ENCODE measurements around the gene KCNQ2.
A peak's percentile ranks its signal among the peaks of the same experiment; 100 is the strongest.

The KCNQ2 gene

GRCh38 chr20:63411898-63412631 lies 60.4 kb downstream of the KCNQ2 start:
- H3K27ac ChIP-seq (ENCODE audit: low read depth, low read length) = no peak overlapping the region
- no peak overlapping the region for H3K4me3 ChIP-seq (ENCODE audit: low read length)
- H3K4me1 ChIP-seq (ENCODE audit: control insufficient read depth, low read depth, low read length) = peaks cover 2% of the 10 kb centered on the region
- no peak overlapping the region for H3K18ac ChIP-seq (ENCODE audit: low read length)
- H2BK5ac ChIP-seq (ENCODE audit: low read length) = no peak overlapping the region
- no peak overlapping the region for H4K5ac ChIP-seq (ENCODE audit: low read length)
- no peak overlapping the region for H2BK15ac ChIP-seq (replicated peaks; ENCODE audit: low read depth)
- no peak for DNase-seq
- no peak overlapping the region for H4K8ac ChIP-seq (ENCODE audit: low read depth, low read length)
- no peaks in the 10 kb centered on the region for H3K36me3 ChIP-seq (ENCODE audit: control insufficient read depth, insufficient read depth, low read length)
- H2BK120ac ChIP-seq (ENCODE audit: low read depth, low read length) = no peak overlapping the region
- no peaks in the 10 kb centered on the region for H3K27me3 ChIP-seq (ENCODE audit: insufficient read depth, low read length, poor library complexity)
- H2AK5ac ChIP-seq (ENCODE audit: low read length) = no peak overlapping the region
- no CpG with 5 or more reads among the region's 39 CpGs for WGBS (ENCODE audit: extremely low coverage, insufficient coverage, low lambda C conversion rate)
- H3K9ac ChIP-seq (ENCODE audit: low read length) = no peak overlapping the region
- no peak overlapping the region for H3K4me2 ChIP-seq (ENCODE audit: low read length)
- H3K56ac ChIP-seq (ENCODE audit: low read length) = no peak overlapping the region
- no peaks in the 10 kb centered on the region for H3K79me1 ChIP-seq (ENCODE audit: low read length)
- H3K79me2 ChIP-seq (ENCODE audit: control insufficient read depth, insufficient read depth, low read length) = no peaks in the 10 kb centered on the region
- no peak overlapping the region for H3K4ac ChIP-seq (ENCODE audit: low read depth, low read length)
- H3K23ac ChIP-seq (ENCODE audit: low read length) = no peak overlapping the region

GRCh38 chr20:63411151-63411897 lies 61.1 kb downstream of the KCNQ2 start:
- no peak overlapping the region for H2AK5ac ChIP-seq (ENCODE audit: low read length)
- peaks cover 2% of the 10 kb centered on the region for H3K4me1 ChIP-seq (ENCODE audit: control insufficient read depth, low read depth, low read length)
- no peak overlapping the region for H3K4me3 ChIP-seq (ENCODE audit: low read length)
- H3K23ac ChIP-seq (ENCODE audit: low read length) = no peak overlapping the region
- H3K4me2 ChIP-seq (ENCODE audit: low read length) = no peak overlapping the region
- H3K4ac ChIP-seq (ENCODE audit: low read depth, low read length) = no peak overlapping the region
- H3K9ac ChIP-seq (ENCODE audit: low read length) = no peak overlapping the region
- no peak overlapping the region for H4K5ac ChIP-seq (ENCODE audit: low read length)
- no peak overlapping the region for H3K56ac ChIP-seq (ENCODE audit: low read length)
- H3K36me3 ChIP-seq (ENCODE audit: control insufficient read depth, insufficient read depth, low read length) = no peaks in the 10 kb centered on the region
- DNase-seq = no peak
- no peak overlapping the region for H3K27ac ChIP-seq (ENCODE audit: low read depth, low read length)
- no peak overlapping the region for H2BK15ac ChIP-seq (replicated peaks; ENCODE audit: low read depth)
- H3K18ac ChIP-seq (ENCODE audit: low read length) = no peak overlapping the region
- no peaks in the 10 kb centered on the region for H3K79me1 ChIP-seq (ENCODE audit: low read length)
- no peaks in the 10 kb centered on the region for H3K27me3 ChIP-seq (ENCODE audit: insufficient read depth, low read length, poor library complexity)
- no peak overlapping the region for H4K8ac ChIP-seq (ENCODE audit: low read depth, low read length)
- no CpG with 5 or more reads among the region's 27 CpGs for WGBS (ENCODE audit: extremely low coverage, insufficient coverage, low lambda C conversion rate)
- no peak overlapping the region for H2BK120ac ChIP-seq (ENCODE audit: low read depth, low read length)
- no peaks in the 10 kb centered on the region for H3K79me2 ChIP-seq (ENCODE audit: control insufficient read depth, insufficient read depth, low read length)
- no peak overlapping the region for H2BK5ac ChIP-seq (ENCODE audit: low read length)

GRCh38 chr20:63409834-63410435 lies 62.5 kb downstream of the KCNQ2 start:
- no peak overlapping the region for H2BK120ac ChIP-seq (ENCODE audit: low read depth, low read length)
- H3K36me3 ChIP-seq (ENCODE audit: control insufficient read depth, insufficient read depth, low read length) = no peaks in the 10 kb centered on the region
- H3K4me2 ChIP-seq (ENCODE audit: low read length) = peak overlapping the region; percentile 7
- no peak overlapping the region for H3K23ac ChIP-seq (ENCODE audit: low read length)
- H3K9ac ChIP-seq (ENCODE audit: low read length) = peak overlapping the region; percentile 32
- no peak overlapping the region for H3K27ac ChIP-seq (ENCODE audit: low read depth, low read length)
- H3K56ac ChIP-seq (ENCODE audit: low read length) = peak overlapping the region; percentile 65
- no peak overlapping the region for H4K5ac ChIP-seq (ENCODE audit: low read length)
- H3K4me1 ChIP-seq (ENCODE audit: control insufficient read depth, low read depth, low read length) = peaks cover 2% of the 10 kb centered on the region
- no peaks in the 10 kb centered on the region for H3K79me1 ChIP-seq (ENCODE audit: low read length)
- no peak overlapping the region for H4K8ac ChIP-seq (ENCODE audit: low read depth, low read length)
- DNase-seq = peak; percentile 71
- no peak overlapping the region for H2BK5ac ChIP-seq (ENCODE audit: low read length)
- no peak overlapping the region for H2BK15ac ChIP-seq (replicated peaks; ENCODE audit: low read depth)
- no peak overlapping the region for H3K4me3 ChIP-seq (ENCODE audit: low read length)
- peak overlapping the region; percentile 41 for H3K4ac ChIP-seq (ENCODE audit: low read depth, low read length)
- H3K27me3 ChIP-seq (ENCODE audit: insufficient read depth, low read length, poor library complexity) = no peaks in the 10 kb centered on the region
- no peak overlapping the region for H3K18ac ChIP-seq (ENCODE audit: low read length)
- H2AK5ac ChIP-seq (ENCODE audit: low read length) = no peak overlapping the region
- H3K79me2 ChIP-seq (ENCODE audit: control insufficient read depth, insufficient read depth, low read length) = no peaks in the 10 kb centered on the region
- no CpG with 5 or more reads among the region's 23 CpGs for WGBS (ENCODE audit: extremely low coverage, insufficient coverage, low lambda C conversion rate)

- no peak overlapping the region for H3K4me3 ChIP-seq (ENCODE audit: low read length)
- peak overlapping the region; percentile 69 for H3K56ac ChIP-seq (ENCODE audit: low read length)
- peak overlapping the region; percentile 47 for H4K5ac ChIP-seq (ENCODE audit: low read length)
- no peak overlapping the region for H2BK120ac ChIP-seq (ENCODE audit: low read depth, low read length)
- no peak overlapping the region for H3K4me2 ChIP-seq (ENCODE audit: low read length)
- no peaks in the 10 kb centered on the region for H3K36me3 ChIP-seq (ENCODE audit: control insufficient read depth, insufficient read depth, low read length)
- peaks cover 2% of the 10 kb centered on the region for H3K4me1 ChIP-seq (ENCODE audit: control insufficient read depth, low read depth, low read length)
- no CpG with 5 or more reads among the region's 21 CpGs for WGBS (ENCODE audit: extremely low coverage, insufficient coverage, low lambda C conversion rate)
- no peak overlapping the region for H3K23ac ChIP-seq (ENCODE audit: low read length)
- no peak overlapping the region for H2BK15ac ChIP-seq (replicated peaks; ENCODE audit: low read depth)
- no peaks in the 10 kb centered on the region for H3K79me2 ChIP-seq (ENCODE audit: control insufficient read depth, insufficient read depth, low read length)
- no peaks in the 10 kb centered on the region for H3K79me1 ChIP-seq (ENCODE audit: low read length)
- peak overlapping the region; percentile 9 for H2BK5ac ChIP-seq (ENCODE audit: low read length)
- no peak overlapping the region for H3K4ac ChIP-seq (ENCODE audit: low read depth, low read length)
- no peak overlapping the region for H4K8ac ChIP-seq (ENCODE audit: low read depth, low read length)
- H3K9ac ChIP-seq (ENCODE audit: low read length) = peak overlapping the region; percentile 43
- H2AK5ac ChIP-seq (ENCODE audit: low read length) = peak overlapping the region; percentile 24
- no peak overlapping the region for H3K18ac ChIP-seq (ENCODE audit: low read length)
- no peaks in the 10 kb centered on the region for H3K27me3 ChIP-seq (ENCODE audit: insufficient read depth, low read length, poor library complexity)
- DNase-seq = peak; percentile 80
- H3K27ac ChIP-seq (ENCODE audit: low read depth, low read length) = no peak overlapping the region
Measured at GRCh38 chr20:63409066-63409833, 63.2 kb downstream of the KCNQ2 start.

GRCh38 chr20:63408684-63409046 lies 63.8 kb downstream of the KCNQ2 start:
- no peaks in the 10 kb centered on the region for H3K79me1 ChIP-seq (ENCODE audit: low read length)
- H3K18ac ChIP-seq (ENCODE audit: low read length) = no peak overlapping the region
- no peak overlapping the region for H3K23ac ChIP-seq (ENCODE audit: low read length)
- DNase-seq = no peak
- no peak overlapping the region for H3K27ac ChIP-seq (ENCODE audit: low read depth, low read length)
- H3K27me3 ChIP-seq (ENCODE audit: insufficient read depth, low read length, poor library complexity) = no peaks in the 10 kb centered on the region
- no peak overlapping the region for H4K5ac ChIP-seq (ENCODE audit: low read length)
- H2BK120ac ChIP-seq (ENCODE audit: low read depth, low read length) = no peak overlapping the region
- no peak overlapping the region for H3K4ac ChIP-seq (ENCODE audit: low read depth, low read length)
- no peak overlapping the region for H3K9ac ChIP-seq (ENCODE audit: low read length)
- no peak overlapping the region for H3K56ac ChIP-seq (ENCODE audit: low read length)
- no CpG with 5 or more reads among the region's 21 CpGs for WGBS (ENCODE audit: extremely low coverage, insufficient coverage, low lambda C conversion rate)
- no peak overlapping the region for H2BK5ac ChIP-seq (ENCODE audit: low read length)
- H3K36me3 ChIP-seq (ENCODE audit: control insufficient read depth, insufficient read depth, low read length) = no peaks in the 10 kb centered on the region
- H4K8ac ChIP-seq (ENCODE audit: low read depth, low read length) = no peak overlapping the region
- peaks cover 2% of the 10 kb centered on the region for H3K4me1 ChIP-seq (ENCODE audit: control insufficient read depth, low read depth, low read length)
- no peaks in the 10 kb centered on the region for H3K79me2 ChIP-seq (ENCODE audit: control insufficient read depth, insufficient read depth, low read length)
- H3K4me3 ChIP-seq (ENCODE audit: low read length) = no peak overlapping the region
- no peak overlapping the region for H3K4me2 ChIP-seq (ENCODE audit: low read length)
- no peak overlapping the region for H2BK15ac ChIP-seq (replicated peaks; ENCODE audit: low read depth)
- no peak overlapping the region for H2AK5ac ChIP-seq (ENCODE audit: low read length)

Data from mesendoderm (in vitro differentiated cells).